GM12874 (cell line): Measurements from ENCODE around the gene PTPN23.

Experiments
- CTCF ChIP-seq: IDR thresholded peaks from 2 replicates; pipeline ENCODE4 v1.5.1; 2011; ENCODE audit warnings: low read depth, mild to moderate bottlenecking, control low read depth, low read length, moderate library complexity; ENCODE audit not compliant: insufficient read depth

PTPN23 gene

DNA sequence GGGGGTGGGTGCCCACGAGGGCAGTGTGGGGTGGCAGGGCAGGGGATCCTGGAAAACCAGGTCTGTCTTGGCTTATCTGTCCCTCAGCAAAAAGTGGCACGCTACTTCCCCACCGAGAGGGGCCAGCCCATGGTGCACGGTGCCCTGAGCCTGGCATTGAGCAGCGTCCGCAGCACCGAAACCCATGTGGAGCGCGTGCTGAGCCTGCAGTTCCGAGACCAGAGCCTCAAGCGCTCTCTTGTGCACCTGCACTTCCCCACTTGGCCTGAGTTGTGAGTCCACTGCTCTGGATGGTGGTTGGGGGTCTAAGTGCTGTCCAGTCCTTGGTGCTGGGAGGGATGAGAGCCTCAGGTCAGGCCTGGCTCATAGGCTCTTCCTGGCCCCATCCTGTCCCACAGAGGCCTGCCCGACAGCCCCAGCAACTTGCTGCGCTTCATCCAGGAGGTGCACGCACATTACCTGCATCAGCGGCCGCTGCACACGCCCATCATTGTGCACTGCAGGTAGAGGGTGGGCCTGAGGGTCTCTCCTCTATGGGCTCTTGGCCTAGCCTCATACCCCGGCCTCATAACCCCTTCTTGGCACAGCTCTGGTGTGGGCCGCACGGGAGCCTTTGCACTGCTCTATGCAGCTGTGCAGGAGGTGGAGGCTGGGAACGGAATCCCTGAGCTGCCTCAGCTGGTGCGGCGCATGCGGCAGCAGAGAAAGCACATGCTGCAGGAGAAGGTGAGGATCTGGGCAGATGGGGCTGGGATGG lies 31.1 kb downstream of the PTPN23 start:
- TF ChIP-seq CTCF: no peak

DNA sequence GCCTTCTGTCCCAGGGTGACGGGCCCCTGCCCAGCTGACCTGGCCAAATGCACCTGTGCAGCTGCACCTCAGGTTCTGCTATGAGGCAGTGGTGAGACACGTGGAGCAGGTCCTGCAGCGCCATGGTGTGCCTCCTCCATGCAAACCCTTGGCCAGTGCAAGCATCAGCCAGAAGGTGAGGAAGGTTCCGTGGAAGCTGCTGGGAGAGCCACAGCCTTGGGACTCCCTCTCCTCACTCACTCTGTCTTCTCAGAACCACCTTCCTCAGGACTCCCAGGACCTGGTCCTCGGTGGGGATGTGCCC lies 31.6 kb downstream of the PTPN23 start:
- TF ChIP-seq CTCF: no peak

GRCh38 chr3:47412842-47413520 lies 32.2 kb downstream of the PTPN23 start:
- no peak for TF ChIP-seq CTCF

DNA sequence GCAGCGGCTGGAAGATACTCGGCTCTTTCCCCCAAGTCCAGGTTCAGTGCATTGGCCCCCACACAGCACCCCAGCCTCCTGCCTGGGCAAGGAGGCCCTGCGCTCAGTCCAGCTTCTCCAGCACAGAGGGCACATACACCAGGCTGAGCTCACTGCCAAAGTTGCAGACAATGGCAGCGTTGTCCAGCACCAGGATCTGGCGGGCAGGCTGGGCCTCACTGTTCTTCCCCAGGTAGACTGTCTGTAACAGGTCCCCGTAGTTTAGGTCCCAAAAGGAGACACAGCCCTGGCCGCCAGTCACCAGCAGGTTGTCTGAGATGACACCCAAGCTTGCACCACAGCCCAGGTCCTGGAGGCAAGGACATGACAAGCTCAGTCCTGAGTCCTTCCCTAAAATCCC lies 32.9 kb downstream of the PTPN23 start:
- no peak for TF ChIP-seq CTCF

DNA sequence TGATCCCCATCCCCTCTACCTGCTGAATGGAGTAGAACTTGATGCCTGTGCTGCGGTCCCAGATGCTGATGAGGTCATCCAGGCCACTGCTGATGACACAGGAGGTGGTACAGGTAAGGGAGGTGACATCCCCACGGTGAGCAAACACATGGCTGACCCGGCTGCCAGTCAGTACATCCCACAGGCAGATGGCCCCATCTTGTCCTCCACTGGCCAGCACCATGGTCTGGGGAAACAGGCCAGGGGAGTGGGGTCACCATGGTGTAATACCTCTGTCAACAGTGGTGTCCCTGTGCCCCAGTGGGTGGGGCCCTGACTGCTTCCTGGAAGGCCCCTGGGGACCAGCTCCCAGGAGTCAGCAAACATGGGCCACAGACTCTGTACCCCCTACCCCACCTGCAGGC lies 33.3 kb downstream of the PTPN23 start:
- TF ChIP-seq CTCF: no peak

DNA sequence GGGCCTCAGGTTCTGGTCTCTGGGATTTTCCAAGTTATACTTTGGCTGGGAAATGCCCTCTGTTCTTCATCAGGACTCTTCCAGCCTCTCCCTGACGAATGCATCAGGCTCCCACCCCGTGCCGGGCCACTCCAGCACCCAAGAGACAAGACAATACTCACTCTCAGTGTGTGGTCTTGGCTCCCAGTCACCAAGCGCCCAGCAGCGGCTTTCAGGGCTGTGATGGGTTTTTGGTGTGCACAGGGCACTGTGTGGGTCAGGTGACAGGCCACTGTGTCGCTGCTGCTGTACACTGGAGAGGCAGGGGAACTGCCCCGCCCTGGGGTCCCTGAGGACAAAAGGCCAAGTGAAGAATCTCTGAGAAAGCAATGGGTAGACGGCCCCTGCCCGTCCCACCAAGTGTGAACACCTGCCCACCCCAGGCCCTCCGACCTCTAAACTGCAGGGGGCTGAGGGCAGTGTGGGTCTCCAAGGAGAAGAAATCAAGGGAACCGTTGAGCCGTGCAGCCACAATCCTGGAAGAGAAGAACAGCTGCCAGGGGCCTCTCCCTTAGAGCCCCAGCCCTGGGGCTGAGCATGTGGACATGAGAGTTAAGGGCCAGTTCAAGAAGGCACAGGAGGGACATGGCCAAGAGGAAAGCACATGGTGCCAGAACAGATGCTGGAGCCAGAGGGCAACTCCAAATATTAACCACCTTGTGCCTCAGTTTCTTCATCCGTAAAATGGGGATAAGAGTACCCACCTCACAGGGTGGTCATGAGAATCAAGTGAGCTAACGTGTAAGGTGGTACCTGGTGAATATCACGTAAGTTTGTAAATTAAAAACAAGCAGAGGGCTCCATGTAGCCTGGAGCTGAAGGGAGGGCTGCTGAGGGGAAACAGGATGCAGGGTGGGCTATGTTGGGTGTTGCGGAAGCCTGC lies 34.1 kb downstream of the PTPN23 start:
- no peak for TF ChIP-seq CTCF

- no peak for TF ChIP-seq CTCF
These were observed 35.2 kb downstream of the PTPN23 start for GRCh38 chr3:47416041-47416440.
